MCF 10A (cell line): ENCODE results near the gene PTPRT. TPM values are rescaled to one million over a fixed set of nuclear protein-coding genes. Genes with fewer than 3 reads are reported as not detected.
"Not testable (repeated sequence)": the region's sequence is repeated elsewhere in the genome, so short reads cannot be mapped to it uniquely, and the experiment has no call there.

Experiments used
- BruUV-seq: library from RNA; stranded (reverse); fragments of 400-500 nt; replicated peaks from 2 replicates; lab custom pipeline; 2021; lab: Mats Ljungman, UMichigan
- CTCF ChIA-PET: fragments of 300-600 bp; sonication (Branson Sonifier 250); formaldehyde crosslinking; extraction: SDS; loops from one replicate; lab custom pipeline; 2021; ENCODE audit warnings: antibody characterized with exemption, inconsistent platforms; lab: Yijun Ruan, JAX
- POLR2A ChIA-PET: fragments of 300-600, 350-650 bp; sonication (Branson Sonifier 250); formaldehyde crosslinking; extraction: SDS; loops from one replicate; lab custom pipeline; 2020; ENCODE audit warnings: antibody characterized with exemption, inconsistent platforms; lab: Yijun Ruan, JAX
- DNase-seq: peaks from one replicate; pipeline ENCODE4 v3.0.0-alpha.2; 2018; ENCODE audit not compliant: unreplicated experiment
- H3K27ac Mint-ChIP-seq: one replicate; pipeline ENCODE4 v1.8.0; 2022; ENCODE audit warnings: mild to moderate bottlenecking, low read depth, mixed read lengths; ENCODE audit not compliant: unreplicated experiment
- H3K27me3 Mint-ChIP-seq: one replicate; pipeline ENCODE4 v1.8.0; 2022; ENCODE audit warnings: mixed read lengths; ENCODE audit not compliant: insufficient read depth, unreplicated experiment
- H3K36me3 Mint-ChIP-seq: one replicate; pipeline ENCODE4 v1.8.0; 2022; ENCODE audit warnings: mild to moderate bottlenecking, moderate library complexity, mixed read lengths; ENCODE audit not compliant: insufficient read depth, unreplicated experiment
- H3K4me1 Mint-ChIP-seq: one replicate; pipeline ENCODE4 v1.8.0; 2022; ENCODE audit warnings: mixed read lengths; ENCODE audit not compliant: insufficient read depth, unreplicated experiment
- H3K4me3 Mint-ChIP-seq: one replicate; pipeline ENCODE4 v1.8.0; 2022; ENCODE audit warnings: mild to moderate bottlenecking, moderate library complexity, mixed read lengths; ENCODE audit not compliant: unreplicated experiment
- H3K9me3 Mint-ChIP-seq: one replicate; pipeline ENCODE4 v1.8.0; 2022; ENCODE audit warnings: mixed read lengths; ENCODE audit not compliant: unreplicated experiment
- intact Hi-C: fragments of 100-400 bp; cut with micrococcal nuclease; formaldehyde crosslinking; loops from 2 replicates; pipeline ENCODE4 v1.14.1; 2022
- total RNA-seq: library from RNA; stranded (reverse); gene quantifications from 2 replicates; pipeline ENCODE4 v1.2.3, GENCODE V29; 2022
- TF ChIP-seq, protein P1 (sequence below): fragments of 200-600 bp; IDR thresholded peaks from one replicate; pipeline ENCODE4 v1.8.0; 2022; ENCODE audit warnings: antibody characterized with exemption, mild to moderate bottlenecking; ENCODE audit not compliant: unreplicated experiment

The PTPRT gene
- total RNA-seq, 1 experiment from 2014 or later = not detected

DNA sequence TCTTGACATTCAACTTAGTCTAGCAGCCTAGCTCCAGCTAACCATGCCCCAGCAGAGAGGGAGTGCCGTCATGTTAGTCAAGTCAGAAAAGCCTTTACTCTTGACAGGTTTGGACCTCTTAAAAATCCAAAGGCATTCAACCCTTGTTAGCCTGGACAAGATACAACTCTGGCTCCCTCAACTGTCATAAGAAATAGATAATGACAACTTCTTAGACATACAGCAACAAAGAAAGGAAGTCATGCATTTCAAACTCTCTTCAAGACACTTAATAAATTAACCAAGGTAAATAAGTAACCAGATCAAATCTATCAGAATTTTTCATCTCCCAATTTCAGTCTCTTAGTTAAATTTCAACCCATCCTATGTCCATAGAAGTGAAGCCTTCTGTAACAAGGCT is 22.7 kb downstream of the PTPRT start:
- TF ChIP-seq, protein P1, sequence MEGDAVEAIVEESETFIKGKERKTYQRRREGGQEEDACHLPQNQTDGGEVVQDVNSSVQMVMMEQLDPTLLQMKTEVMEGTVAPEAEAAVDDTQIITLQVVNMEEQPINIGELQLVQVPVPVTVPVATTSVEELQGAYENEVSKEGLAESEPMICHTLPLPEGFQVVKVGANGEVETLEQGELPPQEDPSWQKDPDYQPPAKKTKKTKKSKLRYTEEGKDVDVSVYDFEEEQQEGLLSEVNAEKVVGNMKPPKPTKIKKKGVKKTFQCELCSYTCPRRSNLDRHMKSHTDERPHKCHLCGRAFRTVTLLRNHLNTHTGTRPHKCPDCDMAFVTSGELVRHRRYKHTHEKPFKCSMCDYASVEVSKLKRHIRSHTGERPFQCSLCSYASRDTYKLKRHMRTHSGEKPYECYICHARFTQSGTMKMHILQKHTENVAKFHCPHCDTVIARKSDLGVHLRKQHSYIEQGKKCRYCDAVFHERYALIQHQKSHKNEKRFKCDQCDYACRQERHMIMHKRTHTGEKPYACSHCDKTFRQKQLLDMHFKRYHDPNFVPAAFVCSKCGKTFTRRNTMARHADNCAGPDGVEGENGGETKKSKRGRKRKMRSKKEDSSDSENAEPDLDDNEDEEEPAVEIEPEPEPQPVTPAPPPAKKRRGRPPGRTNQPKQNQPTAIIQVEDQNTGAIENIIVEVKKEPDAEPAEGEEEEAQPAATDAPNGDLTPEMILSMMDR = no peak
- DNase-seq = no peak
- peaks cover 44% of the 10 kb centered on the region for H3K9me3 Mint-ChIP-seq
- ChIA-PET POLR2A (no interaction called here), CTCF (interaction anchor here (0.6 to 0.7 kb wide), 2 partner anchors 21 to 1304 kb away, joined by 3 read pairs; no protein-coding TSS in a partner anchor)
- no peaks in the 10 kb centered on the region for H3K36me3 Mint-ChIP-seq
- H3K27me3 Mint-ChIP-seq = no peaks in the 10 kb centered on the region
- no TSS peak for BruUV-seq
- no peaks in the 10 kb centered on the region for H3K4me1 Mint-ChIP-seq
- no peak overlapping the region for H3K4me3 Mint-ChIP-seq
- intact Hi-C loops = no loop called here
- H3K27ac Mint-ChIP-seq = no peak overlapping the region

DNA sequence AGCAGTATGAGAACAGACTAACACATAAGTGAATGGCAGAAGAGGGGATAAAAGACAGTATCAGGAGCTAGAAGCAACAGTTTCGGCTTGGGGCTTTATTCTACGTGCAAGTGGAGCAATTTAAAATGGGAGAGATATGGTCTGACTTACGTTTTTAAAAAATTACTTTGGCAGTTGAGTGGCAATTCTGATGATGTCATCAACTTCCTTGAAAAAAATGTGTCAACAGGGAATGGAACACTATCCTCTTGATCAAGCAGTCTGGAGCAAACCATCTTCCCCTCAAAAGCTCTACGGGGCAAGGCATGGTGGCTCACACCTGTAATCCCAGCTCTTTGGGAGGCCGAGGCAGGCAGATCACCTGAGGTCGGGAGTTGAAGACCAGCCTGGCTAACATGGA is 24.1 kb downstream of the PTPRT start:
- H3K4me3 Mint-ChIP-seq = no peak overlapping the region
- H3K9me3 Mint-ChIP-seq = peaks cover 32% of the 10 kb centered on the region
- CTCF ChIA-PET = interaction anchor here (0.6 kb wide), 1 partner anchor 662 kb away, joined by 3 read pairs; no protein-coding TSS in a partner anchor
- no TSS peak for BruUV-seq
- TF ChIP-seq, protein P1 = no peak
- DNase-seq = no peak
- no peaks in the 10 kb centered on the region for H3K36me3 Mint-ChIP-seq
- no peaks in the 10 kb centered on the region for H3K4me1 Mint-ChIP-seq
- intact Hi-C loops = no loop called here
- no peaks in the 10 kb centered on the region for H3K27me3 Mint-ChIP-seq
- POLR2A ChIA-PET = no interaction called here
- no peak overlapping the region for H3K27ac Mint-ChIP-seq

DNA sequence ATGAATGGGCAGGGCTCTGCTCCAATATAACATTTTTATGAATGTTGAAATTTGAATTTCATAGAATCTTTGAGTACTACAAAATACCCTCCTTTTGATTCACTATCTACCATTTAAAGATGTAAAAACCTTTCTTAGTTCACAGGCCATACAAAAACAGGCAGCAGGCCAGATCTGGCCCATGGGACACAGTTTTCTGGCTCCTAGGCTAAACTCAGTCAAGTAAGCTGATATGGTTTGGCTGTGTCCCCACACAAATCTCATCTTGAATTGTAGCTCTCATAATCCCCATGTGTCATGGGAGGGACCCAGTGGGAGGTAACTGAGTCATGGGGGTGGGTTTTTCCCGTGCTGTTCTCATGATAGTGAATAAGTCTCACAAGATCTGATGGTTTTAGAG is 25.0 kb downstream of the PTPRT start:
- POLR2A ChIA-PET, H3K36me3 Mint-ChIP-seq, DNase-seq, H3K27me3 Mint-ChIP-seq, H3K4me1 Mint-ChIP-seq, intact Hi-C loops, H3K27ac Mint-ChIP-seq, H3K4me3 Mint-ChIP-seq, CTCF ChIA-PET, BruUV-seq: not testable (repeated sequence)
- H3K9me3 Mint-ChIP-seq = peaks cover 31% of the 10 kb centered on the region

DNA sequence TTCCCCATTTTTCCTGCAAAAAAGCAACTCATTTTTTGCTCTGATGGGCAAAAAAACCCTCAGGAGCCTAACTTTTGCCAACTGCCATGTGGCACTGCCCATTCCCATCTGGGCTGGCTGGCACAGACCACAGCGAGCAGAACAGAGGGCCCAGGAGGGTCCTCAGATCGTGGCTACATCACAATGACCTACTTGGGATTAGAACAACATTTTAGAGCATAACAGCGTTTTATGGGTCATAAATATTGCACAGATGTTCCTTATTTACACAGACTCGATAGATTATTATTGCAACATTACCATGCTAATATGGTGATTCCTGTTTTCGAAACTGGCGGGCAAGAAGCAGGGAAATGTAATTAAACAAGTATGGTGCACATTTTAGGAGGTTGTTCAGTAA is 28.0 kb downstream of the PTPRT start:
- intact Hi-C loops = no loop called here
- DNase-seq = no peak
- Mint-ChIP-seq H3K4me1 (no peaks in the 10 kb centered on the region), H3K9me3 (peaks cover 25% of the 10 kb centered on the region), H3K36me3 (no peaks in the 10 kb centered on the region), H3K27me3 (no peaks in the 10 kb centered on the region), H3K27ac (no peak overlapping the region), H3K4me3 (no peak overlapping the region)
- no TSS peak for BruUV-seq
- TF ChIP-seq, protein P1 = no peak
- POLR2A ChIA-PET = no interaction called here
- CTCF ChIA-PET = no interaction called here

DNA sequence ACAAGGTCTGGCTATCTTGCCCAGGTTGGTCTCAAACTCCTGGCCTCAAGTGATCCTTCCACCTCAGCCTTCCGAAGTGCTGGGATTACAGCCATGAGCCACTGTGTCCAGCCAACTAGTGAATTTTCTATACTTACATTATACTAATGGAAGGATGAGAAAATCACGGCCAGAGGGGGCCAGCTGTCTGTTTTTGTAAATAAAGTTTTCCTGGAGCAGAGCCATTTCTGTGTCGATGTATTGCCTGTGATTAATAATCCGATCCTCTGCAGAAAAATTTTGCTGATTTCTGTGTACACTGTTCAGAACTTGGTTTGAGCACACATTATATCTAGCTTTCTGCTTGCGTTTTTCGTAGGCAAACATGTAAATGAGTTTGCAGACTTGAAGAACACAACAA is 28.8 kb downstream of the PTPRT start:
- DNase-seq = no peak
- Mint-ChIP-seq H3K9me3 (peaks cover 24% of the 10 kb centered on the region), H3K27ac (no peak overlapping the region), H3K36me3 (no peaks in the 10 kb centered on the region), H3K27me3 (no peaks in the 10 kb centered on the region), H3K4me1 (no peaks in the 10 kb centered on the region), H3K4me3 (no peak overlapping the region)
- intact Hi-C loops = no loop called here
- ChIA-PET CTCF (no interaction called here), POLR2A (no interaction called here)
- TF ChIP-seq, protein P1 = no peak
- BruUV-seq = no TSS peak
